HL-60 (cell line): ENCODE data around the gene FHAD1.

Experiments
- DNase-seq, 2 experiments: peaks; one replicate each; pipeline ENCODE4 v3.0.0-alpha.2; 2010 to 2020; ENCODE audit warnings: low read depth in 1 of 2, low spot score in 1 of 2
- H3K27ac ChIP-seq: fragments of 250-450 bp; sonication (Bioruptor Pico); replicated peaks from 2 replicates; pipeline ENCODE4 v1.5.1; 2020; ENCODE audit warnings: mild to moderate bottlenecking, moderate library complexity
- H3K27me3 ChIP-seq: fragments of 250-450 bp; sonication (Bioruptor Pico); 2 replicates; pipeline ENCODE4 v1.5.1; 2021; ENCODE audit warnings: mild to moderate bottlenecking, moderate library complexity; ENCODE audit not compliant: insufficient read depth, poor library complexity, severe bottlenecking
- H3K4me3 ChIP-seq: replicated peaks from 2 replicates; pipeline ENCODE4 v1.5.1; 2011; ENCODE audit warnings: mild to moderate bottlenecking, control low read depth, low read length; ENCODE audit not compliant: insufficient read depth
- CTCF ChIP-seq: IDR thresholded peaks from one replicate; pipeline ENCODE4 v1.5.1; 2011; ENCODE audit warnings: low read length, control low read depth, inconsistent platforms; ENCODE audit not compliant: insufficient read depth
- GABPA ChIP-seq: IDR thresholded peaks from 2 replicates; pipeline ENCODE4 v1.6.1; 2012; ENCODE audit warnings: low read depth
- POLR2AphosphoS5 ChIP-seq: IDR thresholded peaks from 2 replicates; pipeline ENCODE4 v1.6.1; 2012; ENCODE audit warnings: low read depth
- REST ChIP-seq: IDR thresholded peaks from 2 replicates; pipeline ENCODE4 v1.6.1; 2012; ENCODE audit warnings: low read depth; ENCODE audit not compliant: insufficient replicate concordance
- SPI1 ChIP-seq: IDR thresholded peaks from 2 replicates; pipeline ENCODE4 v1.6.1; 2012; ENCODE audit warnings: low read depth, mild to moderate bottlenecking, borderline replicate concordance

FHAD1 gene

GRCh38 chr1:15248216-15248615, 1.2 kb downstream of the FHAD1 start:
- peaks cover 5% of the 10 kb centered on the region for H3K27me3 ChIP-seq
- TF ChIP-seq SPI1 (no peak), CTCF (no peak), REST (no peak), POLR2AphosphoS5 (no peak)
- no peak overlapping the region for H3K27ac ChIP-seq
- no peak overlapping the region for H3K4me3 ChIP-seq
- no peak for DNase-seq

DNA sequence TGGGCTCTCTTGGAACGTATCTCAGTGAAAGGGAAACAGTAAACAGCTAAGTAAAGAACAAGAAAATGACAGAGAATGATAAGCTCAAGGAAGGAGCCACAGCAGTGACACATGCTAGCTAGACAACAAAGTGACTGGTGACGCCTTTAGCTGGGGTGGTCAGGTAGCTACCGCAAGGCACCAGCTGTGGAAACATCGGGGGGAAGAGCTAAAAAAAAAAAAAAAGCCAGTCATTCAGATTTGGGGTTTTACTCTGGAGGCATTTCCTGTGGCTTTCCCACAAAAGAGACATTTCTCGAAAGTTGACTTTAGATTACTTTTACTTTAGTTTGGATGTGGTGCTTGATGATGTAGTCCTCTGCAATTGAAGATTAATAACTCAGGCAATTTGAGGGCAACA, 2.1 kb downstream of the FHAD1 start:
- Histone ChIP-seq H3K27me3 (peaks cover 5% of the 10 kb centered on the region), H3K27ac (no peak overlapping the region), H3K4me3 (no peak overlapping the region)
- DNase-seq: no peak
- no peak for TF ChIP-seq GABPA
- no peak for TF ChIP-seq POLR2AphosphoS5
- no peak for TF ChIP-seq CTCF
- TF ChIP-seq REST: no peak

DNA sequence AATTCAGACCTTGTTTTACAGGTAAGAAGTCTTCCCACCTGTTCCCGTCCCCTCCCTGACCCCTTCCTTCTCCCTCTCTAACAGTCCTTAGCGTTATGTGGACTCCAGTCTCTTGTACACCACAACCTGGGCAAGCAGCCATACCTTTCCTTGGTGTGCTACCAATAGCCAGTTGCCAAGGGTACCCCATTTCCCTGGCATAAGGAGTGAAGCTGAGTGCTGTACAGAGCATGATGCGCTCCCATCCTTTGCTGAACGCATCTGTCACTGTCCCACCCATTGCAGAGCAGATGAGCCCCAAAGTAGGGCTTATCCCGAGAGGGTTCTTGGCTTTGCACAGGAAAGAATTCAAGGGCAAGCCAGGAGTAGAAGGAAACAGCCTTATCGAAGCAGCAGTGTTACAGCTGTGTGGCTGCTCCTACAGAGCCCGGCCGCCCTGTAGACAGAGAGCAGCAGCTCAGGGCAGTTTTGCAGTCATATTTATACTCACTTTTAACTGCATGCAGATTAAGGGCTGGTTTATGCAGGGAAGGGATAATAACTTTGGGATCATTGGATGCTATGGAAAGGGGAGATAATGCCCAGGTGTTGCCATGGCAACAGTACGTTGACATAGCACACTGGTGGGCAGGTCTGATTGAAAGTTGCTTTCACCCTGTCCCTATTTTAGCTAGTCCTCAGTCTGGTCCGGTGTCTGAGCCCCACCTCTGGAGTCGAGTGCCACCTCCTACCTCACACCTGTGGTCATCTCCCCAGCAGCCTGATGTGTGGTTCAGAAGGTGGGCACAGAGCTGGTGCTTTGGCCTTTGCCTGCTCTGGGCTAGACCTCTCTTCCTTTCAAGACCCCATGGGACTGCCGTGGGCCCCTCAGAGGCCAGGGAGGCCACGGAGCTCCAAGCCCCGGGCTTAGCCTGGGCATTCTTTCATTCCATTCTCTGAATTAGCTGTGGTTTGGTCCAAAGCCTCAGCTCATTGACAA, 5.1 kb downstream of the FHAD1 start:
- no peak overlapping the region for H3K4me3 ChIP-seq
- no peak for TF ChIP-seq REST
- TF ChIP-seq SPI1: no peak
- TF ChIP-seq CTCF: no peak
- no peak for TF ChIP-seq GABPA
- TF ChIP-seq POLR2AphosphoS5: no peak
- DNase-seq: no peak
- no peak overlapping the region for H3K27ac ChIP-seq
- H3K27me3 ChIP-seq: peaks cover 5% of the 10 kb centered on the region
